Fibroblast of skin of left quadriceps (primary cell): Measurements from ENCODE around the gene PLA2G6.
"Not testable (repeated sequence)": the region's sequence is repeated elsewhere in the genome, so short reads cannot be mapped to it uniquely, and the experiment has no call there.

ENCODE experiments used
- DNase-seq, 2 experiments: peaks; one replicate each; pipeline ENCODE4 v3.0.0-alpha.2; 2013; ENCODE audit warnings: low read depth in 2 of 2

Gene PLA2G6

GRCh38 chr22:38085501-38085900 is 96.1 kb downstream of the PLA2G6 start:
- DNase-seq = no peak

DNA sequence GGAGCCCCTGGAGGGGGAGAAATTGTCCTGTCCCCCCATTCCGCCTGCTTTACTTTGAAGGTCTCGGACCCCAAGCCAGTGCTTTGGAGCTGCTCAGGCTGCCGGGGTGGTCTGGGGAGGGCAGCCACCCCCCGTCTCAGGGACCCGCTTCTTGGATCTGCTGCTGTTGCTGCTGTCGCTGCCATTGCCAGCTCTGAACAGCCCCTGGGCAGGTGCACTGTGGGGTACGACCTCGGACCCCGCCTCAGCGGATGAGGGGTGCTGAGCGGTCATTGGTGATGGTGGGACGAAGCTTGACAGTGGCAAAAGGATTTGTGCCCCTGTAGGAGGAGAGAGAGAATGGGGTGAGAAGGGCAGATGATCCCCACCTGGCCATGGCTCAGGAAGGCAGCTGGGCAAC is 96.6 kb downstream of the PLA2G6 start:
- DNase-seq = no peak

- DNase-seq = no peak
These were observed 97.5 kb downstream of the PLA2G6 start, which contains the start of gene SLC16A8 for GRCh38 chr22:38083931-38084631. TSS of gene SLC16A8 (minus strand) at chr22:38084184. CDS start at chr22:38082873, 1,311 bp downstream.

- DNase-seq = no peak
These were observed 98.5 kb downstream of the PLA2G6 start for GRCh38 chr22:38082986-38083710.

DNA sequence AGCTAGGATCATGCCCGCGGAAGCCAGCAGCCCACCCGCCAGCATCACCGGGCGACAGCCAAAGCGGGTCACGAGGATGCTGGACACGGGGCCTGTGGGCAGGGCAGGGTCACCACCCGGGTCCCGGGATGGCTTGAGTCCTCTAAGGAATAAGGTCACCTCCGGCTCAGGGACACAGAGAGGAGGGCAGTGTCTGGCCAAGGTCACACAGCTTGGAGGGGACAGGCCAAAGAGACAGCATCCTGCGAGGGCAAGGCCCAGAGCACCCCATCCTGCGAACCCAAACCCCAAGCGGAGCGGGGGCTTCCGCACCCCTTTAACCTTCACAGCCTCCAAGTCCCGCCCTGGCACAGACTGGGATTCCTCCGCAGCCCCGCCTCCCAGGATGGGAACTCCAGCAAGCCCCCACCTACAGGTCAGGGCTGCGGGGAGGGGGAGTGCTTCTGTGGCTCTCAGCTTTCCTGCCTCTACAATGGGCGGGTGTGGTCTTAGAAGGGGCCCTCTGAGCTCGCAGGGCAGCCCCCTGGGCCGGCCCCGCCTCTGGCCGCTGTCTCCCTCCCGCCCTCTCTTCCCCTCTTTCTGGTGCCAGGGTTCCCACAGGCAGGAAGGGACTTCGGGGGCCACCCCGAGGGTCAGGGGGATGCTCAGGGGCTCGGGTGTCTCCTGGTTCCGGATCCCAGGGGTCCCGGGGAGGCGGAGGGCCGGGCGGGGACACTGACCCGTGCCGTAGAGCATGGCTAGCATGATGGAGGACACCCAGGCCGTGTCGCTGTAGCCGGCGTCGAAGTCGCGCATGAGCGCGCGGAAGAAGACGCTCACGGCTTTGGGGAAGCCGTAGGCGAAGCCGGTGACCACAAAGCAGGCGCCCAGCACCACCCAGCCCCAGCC is 99.4 kb downstream of the PLA2G6 start:
- no peak for DNase-seq

DNA sequence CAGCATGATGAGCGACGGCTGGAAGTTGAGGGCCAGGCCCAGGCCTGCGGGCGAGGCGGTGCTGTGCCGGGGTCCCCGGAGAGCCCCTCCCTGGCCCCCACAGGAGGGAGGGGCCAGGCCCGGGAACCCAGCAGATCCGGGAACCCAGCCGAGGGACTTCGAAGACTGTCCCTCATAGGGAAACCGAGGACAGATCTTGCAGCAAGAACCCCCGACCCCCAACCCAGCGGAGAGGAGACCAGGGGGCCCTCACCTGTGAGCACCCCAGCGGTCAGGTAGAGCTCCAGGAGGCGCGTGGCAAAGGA is 100.0 kb downstream of the PLA2G6 start:
- no peak for DNase-seq

DNA sequence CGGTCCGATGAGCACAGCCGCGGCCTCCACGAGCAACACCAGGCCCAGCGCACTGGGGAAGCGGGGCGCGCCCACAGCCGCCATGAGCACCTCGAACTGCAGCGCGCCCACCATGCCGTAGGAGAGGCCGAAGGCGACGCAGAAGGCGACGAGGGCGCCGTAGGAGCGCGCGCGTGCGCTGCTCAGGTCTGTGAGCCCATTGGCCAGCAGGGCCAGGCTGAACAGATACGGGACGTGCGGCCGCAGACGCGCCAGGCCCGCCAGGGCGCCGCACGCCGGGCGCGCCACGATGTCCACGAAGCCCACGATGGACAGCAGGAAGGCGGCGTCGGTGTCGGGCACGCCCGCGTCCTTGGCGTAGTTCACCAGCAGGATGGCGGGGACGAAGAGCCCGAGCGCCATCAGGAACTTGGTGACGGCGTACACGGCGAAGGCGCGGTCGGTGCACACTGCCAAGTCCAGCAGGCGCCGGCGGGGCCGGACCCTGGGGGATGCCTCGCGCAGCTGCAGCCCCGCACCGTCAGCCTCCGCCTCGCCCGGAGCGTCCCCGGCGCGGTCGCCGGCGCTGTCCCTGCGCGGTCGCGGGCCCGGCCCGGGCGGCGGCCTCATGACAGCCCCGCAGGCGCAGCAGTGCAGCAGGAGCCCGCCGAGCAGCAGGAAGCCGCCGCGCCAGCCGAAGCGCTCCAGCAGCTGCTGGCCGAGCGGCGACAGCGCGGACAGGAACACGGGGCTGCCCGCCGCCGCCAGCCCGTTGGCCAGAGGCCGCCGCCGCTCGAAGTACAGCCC is 100.6 kb downstream of the PLA2G6 start:
- DNase-seq = no peak

- DNase-seq = no peak
These were observed 101.2 kb downstream of the PLA2G6 start for GRCh38 chr22:38080474-38080849.

GRCh38 chr22:38079804-38080203 is 101.8 kb downstream of the PLA2G6 start:
- no peak for DNase-seq

DNA sequence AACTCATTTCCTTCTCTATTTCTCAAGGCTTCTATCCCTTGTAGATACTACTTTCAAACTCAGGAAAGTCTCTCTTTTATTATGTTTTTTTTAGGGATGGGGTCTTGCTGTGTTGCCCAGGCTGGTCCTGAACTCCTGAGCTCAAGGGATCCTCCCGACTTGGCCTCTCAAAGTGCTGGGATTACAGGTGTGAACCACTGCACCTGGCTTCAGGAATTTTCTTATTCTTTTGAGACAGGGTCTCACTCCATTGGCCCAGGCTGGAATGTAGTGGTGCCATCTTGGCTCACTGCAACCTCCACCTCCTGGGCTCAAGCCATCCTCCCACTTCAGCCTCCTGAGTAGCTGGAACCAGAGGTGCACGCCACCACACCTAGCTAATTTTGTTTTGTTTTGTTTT is 102.4 kb downstream of the PLA2G6 start:
- not testable (repeated sequence) for DNase-seq

- no peak for DNase-seq
These were observed 103.4 kb downstream of the PLA2G6 start for GRCh38 chr22:38078046-38078840.

- DNase-seq = no peak
These were observed 104.0 kb downstream of the PLA2G6 start for GRCh38 chr22:38077595-38077994.

DNA sequence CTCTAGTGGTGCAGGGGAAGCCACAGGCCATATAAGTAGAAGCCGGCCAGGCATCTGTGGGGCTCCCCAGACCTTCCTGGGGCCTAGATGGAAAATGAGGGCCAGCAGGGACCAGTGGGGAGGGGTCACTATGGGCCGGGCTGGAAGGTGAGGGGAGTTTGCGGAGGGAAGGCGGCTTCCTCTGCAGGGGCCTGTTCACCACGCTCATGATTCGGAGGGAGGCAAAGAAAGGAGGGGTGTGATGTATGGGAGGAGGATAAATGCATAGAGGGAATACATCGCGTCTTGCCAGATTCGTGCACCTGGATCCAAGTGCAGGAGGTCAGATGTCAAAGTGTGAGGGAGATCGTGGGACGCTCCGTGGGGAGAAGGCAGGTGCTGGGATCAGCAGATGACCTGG is 104.5 kb downstream of the PLA2G6 start:
- no peak for DNase-seq

- DNase-seq = no peak
These were observed 105.7 kb downstream of the PLA2G6 start for GRCh38 chr22:38075961-38076360.

GRCh38 chr22:38075105-38075825 is 106.4 kb downstream of the PLA2G6 start:
- DNase-seq = no peak

DNA sequence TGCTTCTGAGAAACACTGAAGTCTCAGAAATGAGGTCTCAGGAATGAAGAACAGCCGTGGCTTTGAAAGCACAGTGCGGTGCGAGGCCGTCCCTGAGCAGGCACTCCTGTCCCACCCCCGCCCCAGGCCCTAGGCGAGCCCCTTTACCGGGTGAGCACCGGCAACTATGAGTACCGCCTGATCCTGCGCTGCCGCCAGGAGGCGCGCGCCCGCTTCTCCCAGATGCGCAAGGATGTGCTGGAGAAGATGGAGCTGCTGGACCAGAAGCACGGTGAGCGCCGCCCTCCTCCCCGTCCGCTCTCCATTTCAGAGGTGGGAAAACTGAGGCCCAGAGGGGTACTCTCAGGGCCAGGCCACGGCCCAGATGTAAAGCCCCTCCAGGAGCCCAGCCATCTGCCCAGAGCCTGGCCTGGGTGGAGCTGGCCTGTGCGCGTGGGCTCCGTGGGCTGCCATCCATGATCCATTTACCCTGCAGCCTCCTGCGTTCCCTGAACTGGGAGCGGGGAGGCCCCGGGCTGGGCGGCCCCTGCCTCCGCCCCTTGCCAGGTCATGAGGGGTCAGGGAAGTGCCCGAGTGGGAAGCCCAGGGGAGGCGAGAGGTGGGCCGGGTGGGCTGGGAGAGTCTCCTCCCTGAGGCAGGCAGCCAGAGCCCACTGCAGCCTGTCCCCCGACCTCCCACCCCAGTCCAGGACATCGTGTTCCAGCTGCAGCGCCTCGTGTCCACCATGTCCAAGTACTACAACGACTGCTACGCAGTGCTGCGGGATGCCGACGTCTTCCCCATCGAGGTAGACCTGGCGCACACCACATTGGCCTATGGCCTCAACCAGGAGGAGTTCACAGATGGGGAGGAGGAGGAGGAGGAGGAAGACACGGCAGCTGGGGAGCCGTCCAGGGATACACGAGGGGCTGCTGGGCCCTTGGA is 107.2 kb downstream of the PLA2G6 start:
- no peak for DNase-seq

DNA sequence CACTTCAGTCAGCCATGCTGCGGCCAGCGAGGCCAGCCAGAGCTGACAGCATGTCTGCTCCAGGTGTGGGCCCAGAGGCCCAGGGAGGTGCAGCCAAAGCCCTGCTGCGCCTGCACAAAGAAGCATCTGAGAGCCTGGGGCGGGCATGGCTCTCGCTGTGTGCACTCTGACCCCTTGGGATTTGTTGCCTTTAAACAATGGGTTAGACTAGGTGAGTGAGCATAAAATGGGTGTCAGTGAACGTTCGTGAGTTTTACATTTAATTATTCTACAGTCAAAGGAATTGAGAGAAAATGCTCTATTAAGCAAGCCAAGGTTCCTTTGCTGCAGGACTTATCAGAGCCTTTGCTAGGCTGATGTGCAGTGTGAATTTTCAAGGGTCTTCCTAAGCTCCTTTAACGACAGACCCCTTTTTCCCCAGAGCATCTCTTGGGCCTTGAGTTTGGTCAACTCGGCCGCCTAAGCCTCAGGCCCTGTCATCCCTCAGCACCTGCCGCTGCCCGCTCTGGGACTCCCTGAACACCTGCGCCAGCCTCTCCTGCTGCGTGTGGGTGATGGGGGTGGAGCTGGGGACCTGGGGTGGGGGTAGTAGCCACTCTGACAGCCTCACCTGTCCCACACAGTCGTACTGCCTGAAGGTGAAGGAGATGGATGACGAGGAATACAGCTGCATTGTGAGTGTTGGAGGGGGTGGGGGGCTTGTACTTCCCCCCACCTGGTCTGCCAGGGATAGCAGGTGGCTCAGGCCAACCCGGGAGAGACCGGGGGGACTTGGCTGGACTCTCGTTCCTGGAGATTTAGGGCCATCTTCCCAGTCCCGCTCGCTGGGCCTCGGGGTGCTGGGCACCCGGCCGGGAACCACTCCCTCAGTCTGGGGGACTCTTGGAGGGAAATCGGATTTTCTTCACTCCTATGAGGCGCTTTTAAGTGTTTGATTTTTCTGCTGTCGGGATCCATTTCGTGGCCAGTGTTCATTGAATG is 108.2 kb downstream of the PLA2G6 start:
- no peak for DNase-seq
